ENCODE measurements around the gene NEK6.

The NEK6 gene

DNA sequence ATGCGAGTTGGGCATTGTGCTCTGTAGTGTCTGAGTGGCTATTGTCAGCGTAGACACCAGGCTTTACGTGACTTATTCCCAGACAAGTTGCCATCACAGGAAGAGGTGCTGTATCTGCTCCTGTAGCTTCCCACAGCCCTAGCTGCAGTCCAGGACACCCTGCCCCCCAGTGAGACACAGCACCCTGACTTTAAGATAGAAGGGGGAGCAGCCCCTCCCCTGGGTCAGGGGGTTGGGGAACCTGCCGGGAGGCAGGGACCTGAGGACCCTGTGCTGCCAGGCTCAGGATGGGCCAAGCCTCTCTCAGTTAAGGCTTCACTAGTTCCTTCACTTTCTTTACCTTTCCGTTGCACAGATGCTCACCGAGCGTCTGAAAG lies 75.4 kb downstream of the NEK6 start:
- Histone ChIP-seq H3K36me3 (ENCODE audit: insufficient read depth, low read length) (peaks cover 29% of the 10 kb centered on the region), H3K27ac (ENCODE audit: low read depth, low read length) (no peak overlapping the region), H3K4me3 (ENCODE audit: low read depth in 1 of 2, low read length in 2 of 2) (no peak overlapping the region), H3K9me3 (ENCODE audit: low read length) (no peaks in the 10 kb centered on the region), H3K9ac (ENCODE audit: low read length) (no peak overlapping the region), H3K4me1 (ENCODE audit: insufficient read depth, low read length) (no peaks in the 10 kb centered on the region), H3K27me3 (ENCODE audit: control insufficient read depth in 1 of 2, insufficient read depth in 2 of 2, low read length in 2 of 2) (no peaks in the 10 kb centered on the region)

DNA sequence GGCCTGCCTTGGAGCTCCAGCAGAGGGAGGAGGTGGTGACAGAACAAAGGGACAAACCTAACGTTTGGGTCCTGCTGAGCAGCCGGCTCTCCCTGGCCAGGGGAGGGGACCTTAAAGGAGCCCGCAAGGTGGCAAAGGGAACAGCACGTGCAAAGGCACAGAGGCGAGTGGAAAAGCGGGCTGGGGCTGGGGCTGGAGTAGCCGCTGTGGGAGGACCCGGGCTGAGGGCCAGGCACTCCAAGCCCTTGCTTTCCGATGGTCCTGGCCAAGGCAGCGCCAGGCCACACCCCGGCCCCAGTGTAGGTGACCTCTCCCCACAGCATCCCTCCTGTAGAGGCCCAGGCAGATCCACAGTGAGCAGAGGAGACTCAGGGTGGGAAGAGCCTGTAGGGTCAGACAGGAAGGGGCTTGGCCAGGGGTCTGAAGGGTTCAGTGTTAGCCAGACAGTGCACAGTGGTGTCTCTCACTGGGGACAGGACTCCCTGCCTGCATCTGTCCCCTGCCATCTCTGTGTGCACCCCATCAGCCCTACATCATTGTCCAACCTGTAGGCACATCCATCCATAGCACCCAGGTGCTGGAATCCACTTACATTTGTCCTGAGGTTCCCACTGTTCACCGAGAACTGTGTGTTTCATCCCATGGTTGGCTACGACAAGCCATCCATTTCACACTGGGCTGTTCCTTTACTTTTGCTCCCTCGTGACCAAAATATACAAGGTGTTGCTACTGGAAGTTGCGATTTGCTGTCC lies 77.0 kb downstream of the NEK6 start:
- H3K4me1 ChIP-seq (ENCODE audit: insufficient read depth, low read length), result no peaks in the 10 kb centered on the region
- no peaks in the 10 kb centered on the region for H3K9me3 ChIP-seq (ENCODE audit: low read length)
- H3K9ac ChIP-seq (ENCODE audit: low read length), result no peak overlapping the region
- no peak overlapping the region for H3K27ac ChIP-seq (ENCODE audit: low read depth, low read length)
- H3K27me3 ChIP-seq (ENCODE audit: control insufficient read depth in 1 of 2, insufficient read depth in 2 of 2, low read length in 2 of 2), result no peaks in the 10 kb centered on the region
- H3K36me3 ChIP-seq (ENCODE audit: insufficient read depth, low read length), result peaks cover 26% of the 10 kb centered on the region
- H3K4me3 ChIP-seq (ENCODE audit: low read depth in 1 of 2, low read length in 2 of 2), result no peak overlapping the region

DNA sequence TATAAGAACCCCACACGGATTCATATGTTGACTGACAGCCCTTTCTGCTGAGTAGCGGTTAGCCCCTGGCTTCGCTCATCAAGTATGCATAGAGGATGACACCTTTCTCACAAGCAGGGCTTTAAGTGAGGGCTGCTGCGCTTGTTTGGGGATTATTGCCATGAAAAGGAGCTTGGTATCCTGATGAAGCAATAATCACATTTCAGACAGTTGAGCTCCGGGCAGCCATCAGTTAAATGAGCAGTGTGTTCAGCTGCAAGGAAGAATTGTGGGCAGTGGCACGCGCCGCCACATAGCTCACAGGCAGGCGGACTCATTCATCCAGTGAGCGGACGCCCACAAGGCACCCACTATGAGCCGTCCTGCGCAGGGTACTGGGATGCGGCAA lies 77.6 kb downstream of the NEK6 start:
- no peaks in the 10 kb centered on the region for H3K27me3 ChIP-seq (ENCODE audit: control insufficient read depth in 1 of 2, insufficient read depth in 2 of 2, low read length in 2 of 2)
- no peaks in the 10 kb centered on the region for H3K4me1 ChIP-seq (ENCODE audit: insufficient read depth, low read length)
- H3K9me3 ChIP-seq (ENCODE audit: low read length), result no peaks in the 10 kb centered on the region
- H3K4me3 ChIP-seq (ENCODE audit: low read depth in 1 of 2, low read length in 2 of 2), result no peak overlapping the region
- peaks cover 27% of the 10 kb centered on the region for H3K36me3 ChIP-seq (ENCODE audit: insufficient read depth, low read length)
- H3K27ac ChIP-seq (ENCODE audit: low read depth, low read length), result no peak overlapping the region
- H3K9ac ChIP-seq (ENCODE audit: low read length), result no peak overlapping the region

DNA sequence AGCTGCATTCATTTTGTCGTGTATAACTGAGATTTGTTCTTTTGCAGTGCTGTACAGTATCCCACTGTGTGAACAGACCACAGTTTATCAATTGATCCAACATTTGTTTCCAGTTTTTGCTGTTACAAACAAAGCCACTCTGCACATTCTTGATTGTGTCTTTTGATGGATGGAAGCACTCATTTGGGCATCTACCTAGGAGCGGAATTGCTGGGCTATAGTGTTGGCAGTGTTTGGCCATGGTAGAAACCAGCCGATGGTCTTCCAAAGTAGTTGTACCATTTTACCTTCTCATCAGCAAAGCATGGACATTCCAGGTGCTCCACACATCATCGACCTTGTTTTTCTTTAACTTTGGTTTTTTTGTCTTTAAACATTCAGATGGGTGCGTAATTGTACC lies 79.8 kb downstream of the NEK6 start:
- peaks cover 31% of the 10 kb centered on the region for H3K36me3 ChIP-seq (ENCODE audit: insufficient read depth, low read length)
- no peaks in the 10 kb centered on the region for H3K27me3 ChIP-seq (ENCODE audit: control insufficient read depth in 1 of 2, insufficient read depth in 2 of 2, low read length in 2 of 2)
- H3K9me3 ChIP-seq (ENCODE audit: low read length), result no peaks in the 10 kb centered on the region
- no peak overlapping the region for H3K9ac ChIP-seq (ENCODE audit: low read length)
- peaks cover 6% of the 10 kb centered on the region for H3K4me1 ChIP-seq (ENCODE audit: insufficient read depth, low read length)
- H3K27ac ChIP-seq (ENCODE audit: low read depth, low read length), result no peak overlapping the region
- H3K4me3 ChIP-seq (ENCODE audit: low read depth in 1 of 2, low read length in 2 of 2), result no peak overlapping the region

DNA sequence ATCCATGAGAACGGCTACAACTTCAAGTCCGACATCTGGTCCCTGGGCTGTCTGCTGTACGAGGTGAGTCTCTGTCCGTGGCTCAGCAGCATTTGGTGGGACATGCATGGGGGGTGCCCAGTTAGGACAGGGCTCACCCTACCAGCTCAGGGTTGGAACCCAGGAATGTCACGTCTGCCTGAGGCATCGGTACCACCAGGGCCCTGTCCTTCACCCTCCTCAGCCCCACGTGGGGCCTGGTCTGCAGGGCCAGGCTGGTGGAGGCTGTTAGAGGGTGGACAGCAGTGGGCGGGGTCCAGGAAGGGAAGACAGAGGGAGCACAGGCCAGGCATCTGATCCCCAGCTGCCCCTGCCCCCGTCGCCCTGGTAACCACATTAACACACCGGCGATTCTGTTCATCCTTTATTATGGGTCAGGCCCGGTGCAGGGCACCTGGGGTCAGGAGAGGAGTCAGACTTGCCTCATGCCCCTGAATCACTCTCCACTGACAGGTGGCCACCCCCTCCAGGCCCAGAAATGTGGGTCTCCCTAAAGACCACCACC lies 81.9 kb downstream of the NEK6 start:
- H3K9me3 ChIP-seq (ENCODE audit: low read length), result no peaks in the 10 kb centered on the region
- no peak overlapping the region for H3K9ac ChIP-seq (ENCODE audit: low read length)
- no peak overlapping the region for H3K27ac ChIP-seq (ENCODE audit: low read depth, low read length)
- peaks cover 26% of the 10 kb centered on the region for H3K36me3 ChIP-seq (ENCODE audit: insufficient read depth, low read length)
- peaks cover 13% of the 10 kb centered on the region for H3K4me1 ChIP-seq (ENCODE audit: insufficient read depth, low read length)
- no peak overlapping the region for H3K4me3 ChIP-seq (ENCODE audit: low read depth in 1 of 2, low read length in 2 of 2)
- no peaks in the 10 kb centered on the region for H3K27me3 ChIP-seq (ENCODE audit: control insufficient read depth in 1 of 2, insufficient read depth in 2 of 2, low read length in 2 of 2)

DNA sequence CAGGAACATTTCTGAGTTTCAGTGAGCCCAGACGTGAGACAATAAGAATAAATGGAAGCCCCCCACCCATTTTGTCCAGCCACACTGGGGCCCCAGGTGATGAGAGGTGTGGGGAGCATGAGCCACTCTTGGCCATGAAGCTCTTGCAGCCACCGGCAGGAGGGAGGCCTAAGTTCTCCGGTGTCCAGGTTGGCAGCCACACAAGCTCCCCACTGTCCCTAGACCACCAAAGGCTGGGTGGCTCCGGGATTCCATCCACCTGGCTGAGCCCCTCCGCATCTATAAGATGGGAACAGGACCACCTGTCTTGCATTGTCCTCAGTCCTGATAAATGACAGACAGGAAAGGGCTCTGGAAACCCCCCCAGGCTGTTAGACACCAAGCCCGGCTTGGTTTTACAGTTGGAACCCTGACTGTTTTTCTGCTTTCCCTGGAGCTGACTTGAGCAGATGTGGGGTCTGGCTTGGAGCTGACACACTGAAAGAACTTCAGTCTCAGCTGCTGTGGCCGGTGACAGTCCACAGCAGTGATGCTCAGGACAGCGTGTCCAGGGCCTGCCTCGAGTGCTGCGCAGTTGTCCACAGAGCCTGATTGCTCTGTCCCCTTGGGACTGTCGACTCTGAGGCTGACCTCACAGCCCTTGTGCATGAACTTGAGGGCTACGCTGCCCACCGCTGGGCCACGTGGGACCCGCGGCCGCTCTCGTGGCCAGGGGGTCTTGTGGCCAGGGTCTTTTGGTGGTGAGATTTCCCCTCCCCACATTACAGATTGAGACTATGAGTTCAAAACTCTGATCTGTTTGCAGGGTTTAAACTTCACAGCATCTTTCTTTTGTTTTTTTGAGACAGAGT lies 82.7 kb downstream of the NEK6 start:
- H3K36me3 ChIP-seq (ENCODE audit: insufficient read depth, low read length), result peaks cover 26% of the 10 kb centered on the region
- H3K27ac ChIP-seq (ENCODE audit: low read depth, low read length), result no peak overlapping the region
- H3K9ac ChIP-seq (ENCODE audit: low read length), result no peak overlapping the region
- no peaks in the 10 kb centered on the region for H3K9me3 ChIP-seq (ENCODE audit: low read length)
- peaks cover 13% of the 10 kb centered on the region for H3K4me1 ChIP-seq (ENCODE audit: insufficient read depth, low read length)
- H3K4me3 ChIP-seq (ENCODE audit: low read depth in 1 of 2, low read length in 2 of 2), result no peak overlapping the region
- no peaks in the 10 kb centered on the region for H3K27me3 ChIP-seq (ENCODE audit: control insufficient read depth in 1 of 2, insufficient read depth in 2 of 2, low read length in 2 of 2)

DNA sequence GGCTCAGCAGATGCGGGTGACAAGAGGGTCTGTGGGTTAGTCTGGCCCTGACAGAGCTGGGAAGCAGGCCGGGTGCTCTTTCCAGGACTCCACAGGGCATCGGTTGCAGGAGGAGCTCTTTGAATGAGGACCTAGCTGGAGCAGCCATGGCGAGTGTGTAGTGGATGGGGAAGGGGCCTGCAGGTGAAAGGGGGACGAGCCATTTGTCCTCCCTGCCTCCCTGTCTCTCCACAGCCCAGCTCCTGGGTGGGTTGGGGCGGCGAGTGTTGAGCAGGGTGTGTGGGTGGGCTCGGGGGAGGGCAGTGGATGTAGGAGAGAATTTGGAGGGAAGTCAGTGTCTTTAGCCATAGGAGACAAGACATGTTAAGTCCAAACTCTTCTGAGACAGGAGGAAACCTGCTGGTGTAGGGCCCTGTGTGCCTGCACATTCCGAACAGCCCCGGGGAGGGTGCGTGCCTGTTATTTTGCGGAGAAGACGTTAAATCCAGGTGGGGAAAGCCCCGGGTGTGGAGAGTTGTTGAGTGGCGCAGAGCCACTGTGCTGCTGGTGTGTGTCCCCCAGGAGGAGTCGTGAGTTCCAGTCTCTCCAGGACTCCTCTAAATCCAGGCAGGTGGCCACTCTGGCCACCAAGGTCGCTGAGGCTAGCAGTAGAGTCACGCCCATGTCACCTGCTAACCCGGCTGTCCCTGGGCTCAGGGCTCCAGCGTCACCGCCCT lies 83.9 kb downstream of the NEK6 start:
- H3K36me3 ChIP-seq (ENCODE audit: insufficient read depth, low read length), result peaks cover 26% of the 10 kb centered on the region
- peaks cover 13% of the 10 kb centered on the region for H3K4me1 ChIP-seq (ENCODE audit: insufficient read depth, low read length)
- H3K27ac ChIP-seq (ENCODE audit: low read depth, low read length), result no peak overlapping the region
- no peak overlapping the region for H3K4me3 ChIP-seq (ENCODE audit: low read depth in 1 of 2, low read length in 2 of 2)
- no peaks in the 10 kb centered on the region for H3K9me3 ChIP-seq (ENCODE audit: low read length)
- H3K27me3 ChIP-seq (ENCODE audit: control insufficient read depth in 1 of 2, insufficient read depth in 2 of 2, low read length in 2 of 2), result no peaks in the 10 kb centered on the region
- no peak overlapping the region for H3K9ac ChIP-seq (ENCODE audit: low read length)

DNA sequence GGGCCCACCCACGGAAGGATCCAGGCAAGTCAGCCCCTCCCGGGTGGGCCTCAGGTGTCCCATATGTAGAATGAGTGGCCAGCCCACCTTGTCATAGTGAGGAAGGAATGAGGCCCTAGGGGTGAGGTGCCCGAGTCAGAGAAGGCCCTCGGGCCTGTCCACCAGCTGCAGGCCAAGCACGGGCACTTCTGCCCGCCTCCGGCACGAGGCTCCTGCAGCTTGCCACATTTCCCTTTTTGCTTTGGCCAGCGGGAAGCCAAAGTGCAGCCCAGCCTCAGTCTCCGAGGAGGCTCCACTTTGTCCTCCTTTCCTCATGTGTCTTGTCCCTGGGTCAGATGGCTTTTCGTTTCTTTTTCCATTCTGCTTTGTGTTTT lies 84.6 kb downstream of the NEK6 start:
- peaks cover 25% of the 10 kb centered on the region for H3K36me3 ChIP-seq (ENCODE audit: insufficient read depth, low read length)
- no peak overlapping the region for H3K9ac ChIP-seq (ENCODE audit: low read length)
- H3K27me3 ChIP-seq (ENCODE audit: control insufficient read depth in 1 of 2, insufficient read depth in 2 of 2, low read length in 2 of 2), result no peaks in the 10 kb centered on the region
- no peaks in the 10 kb centered on the region for H3K9me3 ChIP-seq (ENCODE audit: low read length)
- H3K4me3 ChIP-seq (ENCODE audit: low read depth in 1 of 2, low read length in 2 of 2), result peak overlapping the region in 1 of 2 donors; percentile 50
- H3K27ac ChIP-seq (ENCODE audit: low read depth, low read length), result peak overlapping the region; percentile 49
- H3K4me1 ChIP-seq (ENCODE audit: insufficient read depth, low read length), result peaks cover 13% of the 10 kb centered on the region

DNA sequence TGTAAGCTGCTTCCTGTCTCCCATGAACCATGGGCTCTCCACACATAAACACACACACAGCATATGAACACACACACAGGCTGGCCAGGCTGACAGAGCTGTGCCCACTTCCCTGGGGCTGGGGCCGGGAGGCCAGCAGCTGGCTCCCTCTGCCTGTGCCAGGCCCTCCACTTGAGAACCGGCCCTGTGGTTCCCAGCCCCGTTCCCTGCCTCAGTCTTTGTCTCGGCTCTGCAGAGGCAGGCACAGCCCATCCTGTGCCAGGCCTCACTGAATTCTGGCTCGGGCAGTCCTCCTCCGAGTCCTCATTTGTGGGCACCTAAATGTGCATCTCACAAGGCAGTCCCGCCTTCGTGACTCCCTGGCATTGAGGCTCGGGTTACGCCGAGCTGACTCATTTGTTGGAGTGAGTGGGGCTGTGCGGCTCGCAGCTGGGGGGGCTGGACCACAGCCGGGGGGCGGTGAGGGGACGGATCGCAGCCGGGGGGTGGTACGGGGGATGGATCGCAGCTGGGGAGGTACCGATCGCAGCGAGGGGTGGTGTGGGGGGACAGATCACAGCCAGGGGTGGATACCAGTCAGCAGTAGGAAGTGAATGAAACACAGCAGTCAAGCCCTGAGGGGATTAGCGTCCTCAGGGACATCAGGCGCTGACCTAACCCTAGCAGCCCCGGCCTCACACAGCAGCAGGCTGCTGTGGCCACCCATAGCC lies 85.2 kb downstream of the NEK6 start:
- Histone ChIP-seq H3K27me3 (ENCODE audit: control insufficient read depth in 1 of 2, insufficient read depth in 2 of 2, low read length in 2 of 2) (no peaks in the 10 kb centered on the region), H3K9ac (ENCODE audit: low read length) (no peak overlapping the region), H3K27ac (ENCODE audit: low read depth, low read length) (peak overlapping the region; percentile 49), H3K4me3 (ENCODE audit: low read depth in 1 of 2, low read length in 2 of 2) (peak overlapping the region in 1 of 2 donors; percentile 50), H3K36me3 (ENCODE audit: insufficient read depth, low read length) (peaks cover 26% of the 10 kb centered on the region), H3K4me1 (ENCODE audit: insufficient read depth, low read length) (peaks cover 13% of the 10 kb centered on the region), H3K9me3 (ENCODE audit: low read length) (no peaks in the 10 kb centered on the region)

DNA sequence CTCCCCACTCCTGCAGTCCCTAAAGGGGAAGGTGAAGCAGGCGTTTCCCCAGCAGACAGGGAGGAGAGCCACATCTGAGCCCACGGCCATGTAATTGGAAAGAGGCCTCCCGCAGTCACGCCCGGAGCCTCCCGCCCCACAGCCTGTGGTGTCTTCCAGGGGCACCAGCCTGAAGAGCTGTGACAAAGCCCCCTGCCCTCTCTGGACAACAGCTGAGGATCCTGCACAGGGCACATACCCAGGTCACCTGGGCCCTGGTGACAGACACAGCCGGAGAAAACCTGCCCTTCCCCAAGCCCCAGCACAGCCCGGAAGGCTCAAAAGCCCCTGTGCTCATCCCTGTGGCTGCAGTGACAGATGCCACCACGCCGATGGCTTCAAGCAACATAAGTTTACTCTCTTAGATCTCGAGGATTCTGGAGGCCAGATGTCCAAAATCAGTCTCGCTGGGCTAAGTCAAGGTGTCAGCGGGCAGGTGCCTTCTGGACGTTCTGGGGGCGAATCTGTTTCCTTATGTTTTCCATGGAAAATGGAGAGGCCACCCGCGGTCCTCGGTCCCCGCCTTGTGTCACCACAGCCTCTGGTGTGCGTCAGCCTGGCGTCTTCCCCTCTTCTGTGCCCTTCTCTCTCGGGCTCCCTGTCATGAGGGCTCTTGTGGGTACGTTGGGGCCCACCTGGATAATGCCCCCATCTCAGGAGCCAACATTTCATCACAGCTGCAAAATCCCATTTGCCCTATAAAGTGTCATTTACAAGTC lies 86.0 kb downstream of the NEK6 start:
- Histone ChIP-seq H3K4me3 (ENCODE audit: low read depth in 1 of 2, low read length in 2 of 2) (peak overlapping the region in 1 of 2 donors; percentile 50), H3K9me3 (ENCODE audit: low read length) (no peaks in the 10 kb centered on the region), H3K9ac (ENCODE audit: low read length) (no peak overlapping the region), H3K27ac (ENCODE audit: low read depth, low read length) (no peak overlapping the region), H3K27me3 (ENCODE audit: control insufficient read depth in 1 of 2, insufficient read depth in 2 of 2, low read length in 2 of 2) (no peaks in the 10 kb centered on the region), H3K36me3 (ENCODE audit: insufficient read depth, low read length) (peaks cover 34% of the 10 kb centered on the region), H3K4me1 (ENCODE audit: insufficient read depth, low read length) (peaks cover 13% of the 10 kb centered on the region)
